GM12878 (cell line): ENCODE results near the gene CARD11. TPM values are rescaled to one million over a fixed set of nuclear protein-coding genes. Genes with fewer than 3 reads are reported as not detected.

Experiments
- CBFB ChIP-seq: IDR thresholded peaks from 2 replicates; pipeline ENCODE4 v1.6.1; 2016; ENCODE audit warnings: antibody characterized with exemption, low read depth
- FOXK2 ChIP-seq: fragments of 450-650 bp; IDR thresholded peaks from 2 replicates; pipeline ENCODE4 v1.6.1; 2017; ENCODE audit warnings: mild to moderate bottlenecking, moderate library complexity
- FOXM1 ChIP-seq: IDR thresholded peaks from 2 replicates; pipeline ENCODE4 v1.6.1; 2012; ENCODE audit warnings: low read depth, mild to moderate bottlenecking, inconsistent platforms, low read length, moderate library complexity
- NBN ChIP-seq: fragments of 450-650 bp; IDR thresholded peaks from 2 replicates; pipeline ENCODE4 v1.6.1; 2016
- PAX8 ChIP-seq: fragments of 450-650 bp; IDR thresholded peaks from 2 replicates; pipeline ENCODE4 v1.6.1; 2017; ENCODE audit warnings: mild to moderate bottlenecking, moderate library complexity
- PML ChIP-seq: IDR thresholded peaks from 2 replicates; pipeline ENCODE4 v1.6.1; 2012; ENCODE audit warnings: low read length, inconsistent platforms
- SMC3 ChIP-seq: IDR thresholded peaks from 2 replicates; pipeline ENCODE4 v1.6.1; 2011; ENCODE audit warnings: low read length, improper control_type of control experiment, borderline replicate concordance
- polyA plus RNA-seq, 11 experiments: library from polyadenylated mRNA; depleted of rRNA in 4 of 11; unstranded in 6 of 11; stranded (reverse) in 5 of 11; fragments of >200 nt; fragmentation: Nextera tagmentation in 4 of 11; fragmentation: Illumina TruSeq in 1 of 11; extraction: Ambion mirVana in 4 of 11; extraction: Trizol in 1 of 11; gene quantifications; 1 replicate in 1 of 11; 2 replicates in 10 of 11; pipeline versions ENCODE4 v1.2.1 to v1.2.3, GENCODE V29; 2011 to 2016; ENCODE audit warnings: inconsistent platforms in 2 of 11, missing spikeins in 2 of 11, low read depth in 1 of 11
- total RNA-seq, 4 experiments: library from RNA; depleted of rRNA in 3 of 4; stranded (reverse); fragments of >200 nt in 3 of 4; fragmentation: Illumina TruSeq in 1 of 4; extraction: Trizol in 1 of 4; gene quantifications; 2 replicates each; pipeline versions ENCODE4 v1.2.1 to v1.2.3, GENCODE V29; 2013 to 2021
- TF ChIP-seq, protein P1 (sequence below): fragments of 450-650 bp; IDR thresholded peaks from 2 replicates; pipeline ENCODE4 v1.6.1; 2017; ENCODE audit warnings: mild to moderate bottlenecking, moderate library complexity
- TF ChIP-seq, protein P2 (sequence below): fragments of 450-650 bp; formaldehyde crosslinking; IDR thresholded peaks from 2 replicates; pipeline ENCODE4 v1.5.0; 2022; ENCODE audit warnings: mild to moderate bottlenecking, missing genetic modification characterization
- TF ChIP-seq, protein P3 (sequence below): fragments of 450-650 bp; IDR thresholded peaks from 2 replicates; pipeline ENCODE4 v1.6.1; 2016; ENCODE audit warnings: mild to moderate bottlenecking
- TF ChIP-seq, protein P4 (sequence below): IDR thresholded peaks from 2 replicates; pipeline ENCODE4 v1.6.1; 2012; ENCODE audit warnings: low read depth, low read length, improper control_type of control experiment
- TF ChIP-seq, protein P5 (sequence below): IDR thresholded peaks from 2 replicates; pipeline ENCODE4 v1.6.1; 2012; ENCODE audit warnings: low read length, inconsistent platforms
- TF ChIP-seq, protein P6 (sequence below): fragments of 450-650 bp; IDR thresholded peaks from 2 replicates; pipeline ENCODE4 v1.6.1; 2017; ENCODE audit warnings: mild to moderate bottlenecking, moderate library complexity

The CARD11 gene
- total and polyA plus RNA-seq, 10 of the 15 experiments (the other 5 are each of a cell fraction or from before 2014, with no cell fraction given) = 0.27 to 72.0 (median 28.4) TPM

DNA sequence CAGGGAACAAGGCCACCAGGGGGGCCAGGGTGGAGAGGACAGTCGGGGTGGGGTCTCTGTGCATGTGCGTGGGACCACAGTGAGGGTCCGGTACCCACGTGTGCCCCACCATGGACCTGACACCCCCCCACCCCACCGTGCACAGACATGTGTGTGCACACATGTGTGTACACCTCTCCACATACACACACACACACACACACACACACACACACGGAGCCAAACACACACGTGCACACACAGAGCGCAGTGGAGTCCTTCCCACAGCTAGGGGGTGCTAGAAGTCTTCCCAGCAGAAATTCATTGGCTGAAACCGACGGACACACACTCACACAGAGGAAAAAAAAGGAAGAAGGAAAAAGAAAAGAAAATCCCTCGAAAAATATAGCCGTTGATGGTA is 156.8 kb downstream of the CARD11 start (continued):
- TF ChIP-seq FOXM1 (no peak), CBFB (no peak), PML (no peak), FOXK2 (no peak), SMC3 (peak; percentile 90), PAX8 (no peak), NBN (peak; percentile 68)
- TF ChIP-seq, protein P1, sequence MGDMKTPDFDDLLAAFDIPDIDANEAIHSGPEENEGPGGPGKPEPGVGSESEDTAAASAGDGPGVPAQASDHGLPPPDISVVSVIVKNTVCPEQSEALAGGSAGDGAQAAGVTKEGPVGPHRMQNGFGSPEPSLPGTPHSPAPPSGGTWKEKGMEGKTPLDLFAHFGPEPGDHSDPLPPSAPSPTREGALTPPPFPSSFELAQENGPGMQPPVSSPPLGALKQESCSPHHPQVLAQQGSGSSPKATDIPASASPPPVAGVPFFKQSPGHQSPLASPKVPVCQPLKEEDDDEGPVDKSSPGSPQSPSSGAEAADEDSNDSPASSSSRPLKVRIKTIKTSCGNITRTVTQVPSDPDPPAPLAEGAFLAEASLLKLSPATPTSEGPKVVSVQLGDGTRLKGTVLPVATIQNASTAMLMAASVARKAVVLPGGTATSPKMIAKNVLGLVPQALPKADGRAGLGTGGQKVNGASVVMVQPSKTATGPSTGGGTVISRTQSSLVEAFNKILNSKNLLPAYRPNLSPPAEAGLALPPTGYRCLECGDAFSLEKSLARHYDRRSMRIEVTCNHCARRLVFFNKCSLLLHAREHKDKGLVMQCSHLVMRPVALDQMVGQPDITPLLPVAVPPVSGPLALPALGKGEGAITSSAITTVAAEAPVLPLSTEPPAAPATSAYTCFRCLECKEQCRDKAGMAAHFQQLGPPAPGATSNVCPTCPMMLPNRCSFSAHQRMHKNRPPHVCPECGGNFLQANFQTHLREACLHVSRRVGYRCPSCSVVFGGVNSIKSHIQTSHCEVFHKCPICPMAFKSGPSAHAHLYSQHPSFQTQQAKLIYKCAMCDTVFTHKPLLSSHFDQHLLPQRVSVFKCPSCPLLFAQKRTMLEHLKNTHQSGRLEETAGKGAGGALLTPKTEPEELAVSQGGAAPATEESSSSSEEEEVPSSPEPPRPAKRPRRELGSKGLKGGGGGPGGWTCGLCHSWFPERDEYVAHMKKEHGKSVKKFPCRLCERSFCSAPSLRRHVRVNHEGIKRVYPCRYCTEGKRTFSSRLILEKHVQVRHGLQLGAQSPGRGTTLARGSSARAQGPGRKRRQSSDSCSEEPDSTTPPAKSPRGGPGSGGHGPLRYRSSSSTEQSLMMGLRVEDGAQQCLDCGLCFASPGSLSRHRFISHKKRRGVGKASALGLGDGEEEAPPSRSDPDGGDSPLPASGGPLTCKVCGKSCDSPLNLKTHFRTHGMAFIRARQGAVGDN = no peak
- TF ChIP-seq, protein P2, sequence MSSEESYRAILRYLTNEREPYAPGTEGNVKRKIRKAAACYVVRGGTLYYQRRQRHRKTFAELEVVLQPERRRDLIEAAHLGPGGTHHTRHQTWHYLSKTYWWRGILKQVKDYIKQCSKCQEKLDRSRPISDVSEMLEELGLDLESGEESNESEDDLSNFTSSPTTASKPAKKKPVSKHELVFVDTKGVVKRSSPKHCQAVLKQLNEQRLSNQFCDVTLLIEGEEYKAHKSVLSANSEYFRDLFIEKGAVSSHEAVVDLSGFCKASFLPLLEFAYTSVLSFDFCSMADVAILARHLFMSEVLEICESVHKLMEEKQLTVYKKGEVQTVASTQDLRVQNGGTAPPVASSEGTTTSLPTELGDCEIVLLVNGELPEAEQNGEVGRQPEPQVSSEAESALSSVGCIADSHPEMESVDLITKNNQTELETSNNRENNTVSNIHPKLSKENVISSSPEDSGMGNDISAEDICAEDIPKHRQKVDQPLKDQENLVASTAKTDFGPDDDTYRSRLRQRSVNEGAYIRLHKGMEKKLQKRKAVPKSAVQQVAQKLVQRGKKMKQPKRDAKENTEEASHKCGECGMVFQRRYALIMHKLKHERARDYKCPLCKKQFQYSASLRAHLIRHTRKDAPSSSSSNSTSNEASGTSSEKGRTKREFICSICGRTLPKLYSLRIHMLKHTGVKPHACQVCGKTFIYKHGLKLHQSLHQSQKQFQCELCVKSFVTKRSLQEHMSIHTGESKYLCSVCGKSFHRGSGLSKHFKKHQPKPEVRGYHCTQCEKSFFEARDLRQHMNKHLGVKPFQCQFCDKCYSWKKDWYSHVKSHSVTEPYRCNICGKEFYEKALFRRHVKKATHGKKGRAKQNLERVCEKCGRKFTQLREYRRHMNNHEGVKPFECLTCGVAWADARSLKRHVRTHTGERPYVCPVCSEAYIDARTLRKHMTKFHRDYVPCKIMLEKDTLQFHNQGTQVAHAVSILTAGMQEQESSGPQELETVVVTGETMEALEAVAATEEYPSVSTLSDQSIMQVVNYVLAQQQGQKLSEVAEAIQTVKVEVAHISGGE (CRISPR knock-in tag) = no peak
- TF ChIP-seq, protein P3, sequence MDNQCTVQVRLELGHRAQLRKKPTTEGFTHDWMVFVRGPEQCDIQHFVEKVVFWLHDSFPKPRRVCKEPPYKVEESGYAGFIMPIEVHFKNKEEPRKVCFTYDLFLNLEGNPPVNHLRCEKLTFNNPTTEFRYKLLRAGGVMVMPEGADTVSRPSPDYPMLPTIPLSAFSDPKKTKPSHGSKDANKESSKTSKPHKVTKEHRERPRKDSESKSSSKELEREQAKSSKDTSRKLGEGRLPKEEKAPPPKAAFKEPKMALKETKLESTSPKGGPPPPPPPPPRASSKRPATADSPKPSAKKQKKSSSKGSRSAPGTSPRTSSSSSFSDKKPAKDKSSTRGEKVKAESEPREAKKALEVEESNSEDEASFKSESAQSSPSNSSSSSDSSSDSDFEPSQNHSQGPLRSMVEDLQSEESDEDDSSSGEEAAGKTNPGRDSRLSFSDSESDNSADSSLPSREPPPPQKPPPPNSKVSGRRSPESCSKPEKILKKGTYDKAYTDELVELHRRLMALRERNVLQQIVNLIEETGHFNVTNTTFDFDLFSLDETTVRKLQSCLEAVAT = peak; percentile 61
- TF ChIP-seq, protein P4, sequence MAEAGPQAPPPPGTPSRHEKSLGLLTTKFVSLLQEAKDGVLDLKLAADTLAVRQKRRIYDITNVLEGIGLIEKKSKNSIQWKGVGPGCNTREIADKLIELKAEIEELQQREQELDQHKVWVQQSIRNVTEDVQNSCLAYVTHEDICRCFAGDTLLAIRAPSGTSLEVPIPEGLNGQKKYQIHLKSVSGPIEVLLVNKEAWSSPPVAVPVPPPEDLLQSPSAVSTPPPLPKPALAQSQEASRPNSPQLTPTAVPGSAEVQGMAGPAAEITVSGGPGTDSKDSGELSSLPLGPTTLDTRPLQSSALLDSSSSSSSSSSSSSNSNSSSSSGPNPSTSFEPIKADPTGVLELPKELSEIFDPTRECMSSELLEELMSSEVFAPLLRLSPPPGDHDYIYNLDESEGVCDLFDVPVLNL = no peak
- TF ChIP-seq, protein P5, sequence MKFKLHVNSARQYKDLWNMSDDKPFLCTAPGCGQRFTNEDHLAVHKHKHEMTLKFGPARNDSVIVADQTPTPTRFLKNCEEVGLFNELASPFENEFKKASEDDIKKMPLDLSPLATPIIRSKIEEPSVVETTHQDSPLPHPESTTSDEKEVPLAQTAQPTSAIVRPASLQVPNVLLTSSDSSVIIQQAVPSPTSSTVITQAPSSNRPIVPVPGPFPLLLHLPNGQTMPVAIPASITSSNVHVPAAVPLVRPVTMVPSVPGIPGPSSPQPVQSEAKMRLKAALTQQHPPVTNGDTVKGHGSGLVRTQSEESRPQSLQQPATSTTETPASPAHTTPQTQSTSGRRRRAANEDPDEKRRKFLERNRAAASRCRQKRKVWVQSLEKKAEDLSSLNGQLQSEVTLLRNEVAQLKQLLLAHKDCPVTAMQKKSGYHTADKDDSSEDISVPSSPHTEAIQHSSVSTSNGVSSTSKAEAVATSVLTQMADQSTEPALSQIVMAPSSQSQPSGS = no peak
- TF ChIP-seq, protein P6, sequence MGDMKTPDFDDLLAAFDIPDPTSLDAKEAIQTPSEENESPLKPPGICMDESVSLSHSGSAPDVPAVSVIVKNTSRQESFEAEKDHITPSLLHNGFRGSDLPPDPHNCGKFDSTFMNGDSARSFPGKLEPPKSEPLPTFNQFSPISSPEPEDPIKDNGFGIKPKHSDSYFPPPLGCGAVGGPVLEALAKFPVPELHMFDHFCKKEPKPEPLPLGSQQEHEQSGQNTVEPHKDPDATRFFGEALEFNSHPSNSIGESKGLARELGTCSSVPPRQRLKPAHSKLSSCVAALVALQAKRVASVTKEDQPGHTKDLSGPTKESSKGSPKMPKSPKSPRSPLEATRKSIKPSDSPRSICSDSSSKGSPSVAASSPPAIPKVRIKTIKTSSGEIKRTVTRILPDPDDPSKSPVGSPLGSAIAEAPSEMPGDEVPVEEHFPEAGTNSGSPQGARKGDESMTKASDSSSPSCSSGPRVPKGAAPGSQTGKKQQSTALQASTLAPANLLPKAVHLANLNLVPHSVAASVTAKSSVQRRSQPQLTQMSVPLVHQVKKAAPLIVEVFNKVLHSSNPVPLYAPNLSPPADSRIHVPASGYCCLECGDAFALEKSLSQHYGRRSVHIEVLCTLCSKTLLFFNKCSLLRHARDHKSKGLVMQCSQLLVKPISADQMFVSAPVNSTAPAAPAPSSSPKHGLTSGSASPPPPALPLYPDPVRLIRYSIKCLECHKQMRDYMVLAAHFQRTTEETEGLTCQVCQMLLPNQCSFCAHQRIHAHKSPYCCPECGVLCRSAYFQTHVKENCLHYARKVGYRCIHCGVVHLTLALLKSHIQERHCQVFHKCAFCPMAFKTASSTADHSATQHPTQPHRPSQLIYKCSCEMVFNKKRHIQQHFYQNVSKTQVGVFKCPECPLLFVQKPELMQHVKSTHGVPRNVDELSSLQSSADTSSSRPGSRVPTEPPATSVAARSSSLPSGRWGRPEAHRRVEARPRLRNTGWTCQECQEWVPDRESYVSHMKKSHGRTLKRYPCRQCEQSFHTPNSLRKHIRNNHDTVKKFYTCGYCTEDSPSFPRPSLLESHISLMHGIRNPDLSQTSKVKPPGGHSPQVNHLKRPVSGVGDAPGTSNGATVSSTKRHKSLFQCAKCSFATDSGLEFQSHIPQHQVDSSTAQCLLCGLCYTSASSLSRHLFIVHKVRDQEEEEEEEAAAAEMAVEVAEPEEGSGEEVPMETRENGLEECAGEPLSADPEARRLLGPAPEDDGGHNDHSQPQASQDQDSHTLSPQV = no peak
